ENCODE measurements around the gene SPATA31E1. TPM values are rescaled to one million over a fixed set of nuclear protein-coding genes. Genes with fewer than 3 reads are reported as not detected.
"Not testable (repeated sequence)": the region's sequence is repeated elsewhere in the genome, so short reads cannot be mapped to it uniquely, and the experiment has no call there.

Gene SPATA31E1
- total RNA-seq, 1 donor from 2014 or later, result not detected

DNA sequence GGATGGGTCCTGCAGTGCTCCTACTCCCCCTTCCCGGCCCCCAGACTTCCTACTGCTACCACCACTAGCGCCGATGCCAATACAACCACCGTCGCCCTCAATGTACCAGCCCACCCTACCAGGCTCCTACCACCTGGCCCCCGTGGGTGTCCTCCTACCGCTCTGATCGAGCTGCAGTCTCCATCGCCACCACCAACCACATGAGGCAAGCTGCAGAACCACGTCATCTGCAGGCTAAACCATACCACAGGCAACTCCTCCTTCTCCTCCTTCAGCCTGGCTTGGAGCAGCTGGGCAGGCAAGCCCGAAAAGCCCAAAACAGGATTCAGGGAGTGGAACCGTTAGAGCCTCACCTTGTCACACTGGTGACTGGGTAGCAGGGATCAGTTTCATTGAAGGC lies 54.7 kb downstream of the SPATA31E1 start:
- not testable (repeated sequence) for H3K4me1 ChIP-seq, H3K36me3 Mint-ChIP-seq

GRCh38 chr9:87937918-87938317 lies 55.2 kb downstream of the SPATA31E1 start:
- H3K36me3 ChIP-seq; H3K9me3 Mint-ChIP-seq; H3K9ac ChIP-seq; H3K79me2 ChIP-seq (ENCODE audit: low read depth); H3K27me3 ChIP-seq; H3K36me3 Mint-ChIP-seq; H3K4me1 Mint-ChIP-seq; H2AFZ ChIP-seq (replicated peaks); DNase-seq (ENCODE audit: low spot score); H3K4me1 ChIP-seq; H3K27me3 Mint-ChIP-seq (ENCODE audit: insufficient read depth, low read depth); H3K4me2 ChIP-seq; H3K9me3 ChIP-seq (ENCODE audit: low read depth); H3K27ac ChIP-seq; H3F3A ChIP-seq (ENCODE audit: low read depth); H3K27ac Mint-ChIP-seq; H4K20me1 ChIP-seq (ENCODE audit: low read depth); H3K4me3 ChIP-seq; H3K4me3 Mint-ChIP-seq: not testable (repeated sequence)

More for the DNA sequence above, 54.7 kb downstream of the SPATA31E1 start:
- not testable (repeated sequence) for H3K9ac ChIP-seq; H3K4me1 Mint-ChIP-seq; H3K27ac Mint-ChIP-seq; H3F3A ChIP-seq (ENCODE audit: low read depth); H3K79me2 ChIP-seq (ENCODE audit: low read depth); H3K4me2 ChIP-seq; H2AFZ ChIP-seq (replicated peaks); H3K4me3 Mint-ChIP-seq; H3K36me3 ChIP-seq; H3K4me3 ChIP-seq; H3K27me3 ChIP-seq; H4K20me1 ChIP-seq (ENCODE audit: low read depth); H3K27ac ChIP-seq; H3K27me3 Mint-ChIP-seq (ENCODE audit: insufficient read depth, low read depth); DNase-seq (ENCODE audit: low spot score); H3K9me3 Mint-ChIP-seq; H3K9me3 ChIP-seq (ENCODE audit: low read depth)

- H3K27me3 Mint-ChIP-seq (ENCODE audit: insufficient read depth, low read depth); H3K9me3 Mint-ChIP-seq; H3K27me3 ChIP-seq; H3K4me2 ChIP-seq; H4K20me1 ChIP-seq (ENCODE audit: low read depth); H2AFZ ChIP-seq (replicated peaks); DNase-seq (ENCODE audit: low spot score); H3K79me2 ChIP-seq (ENCODE audit: low read depth); H3K36me3 Mint-ChIP-seq; H3K9me3 ChIP-seq (ENCODE audit: low read depth); H3K4me1 ChIP-seq; H3K4me3 ChIP-seq; H3K27ac ChIP-seq; H3K4me1 Mint-ChIP-seq; H3K4me3 Mint-ChIP-seq; H3K36me3 ChIP-seq; H3F3A ChIP-seq (ENCODE audit: low read depth); H3K27ac Mint-ChIP-seq; H3K9ac ChIP-seq: not testable (repeated sequence)
Measured at GRCh38 chr9:87938336-87938735, 55.7 kb downstream of the SPATA31E1 start.

Other genes with a start within 250 kb of the SPATA31E1 start
- gene CTSL, start 156.8 kb upstream of the SPATA31E1 start, total RNA-seq (ENCODE audit: low replicate concordance), result 35.9 and 37.6 TPM in 2 replicates
- not detected in 2 replicates for gene SPATA31C1, start 35.1 kb downstream of the SPATA31E1 start, total RNA-seq (ENCODE audit: low replicate concordance)
- 6.3 and 8.5 TPM in 2 replicates for gene CDK20, start 91.7 kb downstream of the SPATA31E1 start, total RNA-seq (ENCODE audit: low replicate concordance)